ENCODE data around the gene TBX2. TPM values are rescaled to one million over a fixed set of nuclear protein-coding genes. Genes with fewer than 3 reads are reported as not detected.

TBX2 gene
- total RNA-seq, 1 donor from 2014 or later: 1.1 TPM

DNA sequence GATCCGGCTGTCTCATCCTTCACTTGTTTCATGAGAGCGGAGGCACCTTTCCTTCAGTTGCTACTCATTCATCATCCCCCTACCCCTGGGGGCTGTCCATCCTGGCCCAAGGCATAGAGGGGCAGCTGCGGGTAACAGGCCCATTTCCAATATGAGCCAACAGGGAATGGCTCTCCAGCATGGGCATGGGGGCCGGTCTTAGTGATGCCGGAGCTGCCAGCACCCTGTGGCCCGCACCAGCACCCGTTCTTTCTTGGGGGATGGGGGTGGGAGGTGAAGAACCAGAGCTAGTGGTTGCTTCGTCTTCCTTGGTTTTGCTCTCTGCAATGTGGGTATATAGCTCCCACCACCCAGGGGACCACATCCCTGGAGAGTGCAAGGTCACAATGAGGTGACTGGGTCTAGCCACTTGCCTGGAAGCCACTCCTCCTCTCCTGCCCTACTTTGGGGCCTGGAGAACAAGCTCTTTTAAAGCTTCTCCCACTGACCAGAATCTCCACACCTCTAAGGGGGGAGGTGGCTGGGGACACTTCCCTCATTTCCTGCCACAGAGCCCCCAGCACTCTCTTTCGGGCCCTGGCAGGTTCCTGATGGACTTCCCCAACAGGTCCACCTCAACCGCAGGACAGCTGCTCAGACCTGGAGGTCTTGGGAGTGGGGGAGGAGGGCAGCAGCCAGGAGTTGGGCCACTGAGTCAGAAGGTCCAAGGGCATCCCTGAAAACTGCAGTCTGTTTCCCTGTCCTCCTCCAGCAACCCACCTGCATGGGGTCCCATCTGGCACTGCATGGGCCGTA is 11.9 kb upstream of the TBX2 start:
- Mint-ChIP-seq H3K36me3 (ENCODE audit: insufficient read depth) (no peaks in the 10 kb centered on the region), H3K9me3 (ENCODE audit: low read depth) (no peaks in the 10 kb centered on the region), H3K27ac (no peak overlapping the region), H3K4me1 (ENCODE audit: low read depth) (peaks cover 2% of the 10 kb centered on the region), H3K4me3 (ENCODE audit: low read depth) (no peak overlapping the region), H3K27me3 (peaks cover 37% of the 10 kb centered on the region)
- DNase-seq (ENCODE audit: low spot score, unreplicated experiment): no peak
- no peak for TF ChIP-seq CTCF (IDR thresholded peaks at IDR 0.05; ENCODE audit: unreplicated experiment)

DNA sequence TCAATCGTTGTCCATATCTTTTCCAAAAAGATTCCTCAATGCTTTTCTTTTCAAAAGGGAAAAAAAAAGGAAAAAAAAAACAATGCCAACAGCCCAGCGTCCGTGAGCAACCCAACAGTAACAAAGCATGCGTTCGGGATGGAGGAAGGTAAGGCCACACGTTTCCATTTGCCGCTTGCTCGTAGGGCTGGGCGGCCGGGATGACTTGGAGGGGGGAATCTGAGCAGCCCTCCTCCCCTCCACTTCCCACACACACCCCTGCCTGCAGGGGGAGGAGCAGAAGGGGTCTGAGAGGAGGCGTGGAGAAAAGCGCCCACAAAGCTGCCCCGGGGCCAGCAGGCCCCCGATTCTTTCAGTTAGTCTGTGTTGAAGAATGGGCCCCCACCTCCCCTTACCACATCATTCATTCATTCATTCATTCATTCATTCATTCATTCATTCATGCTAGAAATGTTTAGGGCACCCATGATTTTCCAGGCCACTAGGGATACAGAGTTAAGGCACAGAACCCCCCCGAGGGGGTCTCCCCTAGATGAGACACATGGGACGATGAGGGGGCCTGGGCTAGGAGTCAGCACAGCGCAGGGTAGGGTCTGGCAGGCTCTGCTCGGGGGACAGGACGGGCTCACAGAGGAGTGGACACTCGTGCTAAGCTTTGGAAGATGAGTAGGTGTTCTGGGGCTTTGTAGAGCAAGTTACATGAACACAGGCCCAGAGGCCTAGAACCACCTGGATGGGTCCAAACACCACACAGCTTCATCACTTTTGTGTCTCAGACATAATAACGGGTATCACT is 10.9 kb upstream of the TBX2 start:
- H3K36me3 Mint-ChIP-seq (ENCODE audit: insufficient read depth): no peaks in the 10 kb centered on the region
- H3K4me1 Mint-ChIP-seq (ENCODE audit: low read depth): peaks cover 9% of the 10 kb centered on the region
- peaks cover 32% of the 10 kb centered on the region for H3K27me3 Mint-ChIP-seq
- H3K27ac Mint-ChIP-seq: no peak overlapping the region
- DNase-seq (ENCODE audit: low spot score, unreplicated experiment): no peak
- no peak for TF ChIP-seq CTCF (IDR thresholded peaks at IDR 0.05; ENCODE audit: unreplicated experiment)
- no peaks in the 10 kb centered on the region for H3K9me3 Mint-ChIP-seq (ENCODE audit: low read depth)
- H3K4me3 Mint-ChIP-seq (ENCODE audit: low read depth): no peak overlapping the region

GRCh38 chr17:61389670-61390478 is 9.8 kb upstream of the TBX2 start:
- Mint-ChIP-seq H3K4me3 (ENCODE audit: low read depth) (no peak overlapping the region), H3K27ac (no peak overlapping the region), H3K36me3 (ENCODE audit: insufficient read depth) (no peaks in the 10 kb centered on the region), H3K9me3 (ENCODE audit: low read depth) (no peaks in the 10 kb centered on the region), H3K27me3 (peaks cover 38% of the 10 kb centered on the region), H3K4me1 (ENCODE audit: low read depth) (peaks cover 18% of the 10 kb centered on the region)
- no peak for DNase-seq (ENCODE audit: low spot score, unreplicated experiment)
- TF ChIP-seq CTCF (IDR thresholded peaks at IDR 0.05; ENCODE audit: unreplicated experiment): peak; percentile 89

DNA sequence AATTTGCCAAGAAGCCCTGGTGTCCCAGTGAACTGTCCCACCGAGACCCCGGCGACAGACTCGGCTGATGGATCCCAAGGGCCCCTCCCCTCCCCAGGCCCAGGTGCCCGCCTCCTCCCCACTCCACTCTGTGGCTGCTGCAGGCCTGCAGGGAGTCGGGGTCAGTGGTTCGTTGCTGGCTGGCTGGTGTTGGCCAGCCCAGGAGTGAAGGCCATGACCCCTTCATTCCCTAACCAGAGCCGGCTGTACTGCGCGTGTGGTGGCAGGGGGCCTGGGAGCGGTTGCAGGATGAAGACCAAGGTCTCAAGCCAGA is 9.2 kb upstream of the TBX2 start:
- Mint-ChIP-seq H3K9me3 (ENCODE audit: low read depth) (no peaks in the 10 kb centered on the region), H3K27me3 (peaks cover 41% of the 10 kb centered on the region), H3K4me1 (ENCODE audit: low read depth) (peaks cover 20% of the 10 kb centered on the region), H3K36me3 (ENCODE audit: insufficient read depth) (no peaks in the 10 kb centered on the region), H3K4me3 (ENCODE audit: low read depth) (no peak overlapping the region), H3K27ac (no peak overlapping the region)
- no peak for DNase-seq (ENCODE audit: low spot score, unreplicated experiment)
- TF ChIP-seq CTCF (IDR thresholded peaks at IDR 0.05; ENCODE audit: unreplicated experiment): no peak

Data from progenitor cell of endocrine pancreas (in vitro differentiated cells).